Activated naive CD8-positive, alpha-beta T cell treated with anti-CD3 and anti-CD28 coated beads, Interleukin-2, amount 10 ng/mL, durations not matched to agents 7 days and 5 days (primary cell): ENCODE results near the gene GRIN2A. TPM values are rescaled to one million over a fixed set of nuclear protein-coding genes. Genes with fewer than 3 reads are reported as not detected.

Source experiments
- ATAC-seq: fragments of 150-1000 bp; cut with Tn5 transposase; one replicate; pipeline ENCODE4 v1.10.0; 2021; ENCODE audit warnings: low read depth, moderate library complexity
- POLR2A ChIA-PET: fragments of 350-600 bp; sonication (Branson Sonifier 250); formaldehyde crosslinking; loops from one replicate; lab custom pipeline; 2021; ENCODE audit warnings: antibody characterized with exemption; lab: Charles Lee
- DNase-seq: peaks from one replicate; pipeline ENCODE4 v3.0.0; 2021
- H3K27ac Mint-ChIP-seq: one replicate; pipeline ENCODE4 v1.8.0; 2022; ENCODE audit warnings: mild to moderate bottlenecking, mixed read lengths
- H3K27me3 Mint-ChIP-seq: one replicate; pipeline ENCODE4 v1.8.0; 2022; ENCODE audit warnings: mild to moderate bottlenecking, moderate library complexity, mixed read lengths
- H3K36me3 Mint-ChIP-seq: one replicate; pipeline ENCODE4 v1.8.0; 2021; ENCODE audit warnings: mild to moderate bottlenecking, mixed read lengths
- H3K4me1 Mint-ChIP-seq: one replicate; pipeline ENCODE4 v1.8.0; 2021; ENCODE audit warnings: mixed read lengths
- H3K4me3 Mint-ChIP-seq: one replicate; pipeline ENCODE4 v1.8.0; 2022; ENCODE audit warnings: mild to moderate bottlenecking, moderate library complexity, mixed read lengths
- H3K9me3 Mint-ChIP-seq: one replicate; pipeline ENCODE4 v1.8.0; 2021; ENCODE audit warnings: mixed read lengths
- total RNA-seq, 2 experiments: library from RNA; stranded (reverse); gene quantifications; one replicate each; pipeline ENCODE4 v1.2.3, GENCODE V29; 2021

GRIN2A gene
- total RNA-seq, 2 experiments from 2014 or later = not detected

- H3K27ac Mint-ChIP-seq = no peak overlapping the region
- POLR2A ChIA-PET = no interaction called here
- no peaks in the 10 kb centered on the region for H3K9me3 Mint-ChIP-seq
- no peaks in the 10 kb centered on the region for H3K4me1 Mint-ChIP-seq
- ATAC-seq (no peak), DNase-seq (no peak)
- no peak overlapping the region for H3K4me3 Mint-ChIP-seq
- no peaks in the 10 kb centered on the region for H3K36me3 Mint-ChIP-seq
- H3K27me3 Mint-ChIP-seq = no peaks in the 10 kb centered on the region
These were observed 312.5 kb downstream of the GRIN2A start for GRCh38 chr16:9869776-9870175.

- no peaks in the 10 kb centered on the region for H3K27me3 Mint-ChIP-seq
- DNase-seq (no peak), ATAC-seq (no peak)
These were observed 313.6 kb downstream of the GRIN2A start for GRCh38 chr16:9868606-9869149.

GRCh38 chr16:9867176-9867575 is 315.1 kb downstream of the GRIN2A start:
- Mint-ChIP-seq H3K27me3 (no peaks in the 10 kb centered on the region), H3K4me3 (no peak overlapping the region), H3K9me3 (no peaks in the 10 kb centered on the region), H3K4me1 (no peaks in the 10 kb centered on the region), H3K36me3 (no peaks in the 10 kb centered on the region), H3K27ac (no peak overlapping the region)
- DNase-seq (no peak), ATAC-seq (no peak)
- POLR2A ChIA-PET = no interaction called here

More at GRCh38 chr16:9868606-9869149, 313.6 kb downstream of the GRIN2A start:
- Mint-ChIP-seq H3K9me3 (no peaks in the 10 kb centered on the region), H3K27ac (no peak overlapping the region), H3K4me3 (no peak overlapping the region), H3K36me3 (no peaks in the 10 kb centered on the region), H3K4me1 (no peaks in the 10 kb centered on the region)
- POLR2A ChIA-PET = no interaction called here

- no peaks in the 10 kb centered on the region for H3K4me1 Mint-ChIP-seq
These were observed 317.8 kb downstream of the GRIN2A start for GRCh38 chr16:9864461-9864860.

GRCh38 chr16:9862327-9862726 is 319.9 kb downstream of the GRIN2A start:
- H3K27me3 Mint-ChIP-seq = no peaks in the 10 kb centered on the region
- ATAC-seq (no peak), DNase-seq (no peak)
- H3K9me3 Mint-ChIP-seq = no peaks in the 10 kb centered on the region
- no peaks in the 10 kb centered on the region for H3K36me3 Mint-ChIP-seq
- H3K4me3 Mint-ChIP-seq = no peak overlapping the region
- no peaks in the 10 kb centered on the region for H3K4me1 Mint-ChIP-seq
- H3K27ac Mint-ChIP-seq = no peak overlapping the region
- POLR2A ChIA-PET = no interaction called here

More at GRCh38 chr16:9864461-9864860, 317.8 kb downstream of the GRIN2A start:
- H3K27ac Mint-ChIP-seq = no peak overlapping the region
- H3K36me3 Mint-ChIP-seq = no peaks in the 10 kb centered on the region
- no peak overlapping the region for H3K4me3 Mint-ChIP-seq
- POLR2A ChIA-PET = no interaction called here
- H3K27me3 Mint-ChIP-seq = no peaks in the 10 kb centered on the region
- no peaks in the 10 kb centered on the region for H3K9me3 Mint-ChIP-seq
- DNase-seq (no peak), ATAC-seq (no peak)

- Mint-ChIP-seq H3K4me1 (no peaks in the 10 kb centered on the region), H3K27me3 (no peaks in the 10 kb centered on the region), H3K27ac (no peak overlapping the region), H3K36me3 (no peaks in the 10 kb centered on the region), H3K9me3 (no peaks in the 10 kb centered on the region), H3K4me3 (no peak overlapping the region)
- POLR2A ChIA-PET = no interaction called here
- DNase-seq (no peak), ATAC-seq (no peak)
These were observed 321.4 kb downstream of the GRIN2A start for GRCh38 chr16:9860876-9861275.

- no peaks in the 10 kb centered on the region for H3K4me1 Mint-ChIP-seq
- POLR2A ChIA-PET = no interaction called here
- DNase-seq (no peak), ATAC-seq (no peak)
- no peaks in the 10 kb centered on the region for H3K9me3 Mint-ChIP-seq
- H3K27ac Mint-ChIP-seq = no peak overlapping the region
- H3K27me3 Mint-ChIP-seq = no peaks in the 10 kb centered on the region
- H3K36me3 Mint-ChIP-seq = no peaks in the 10 kb centered on the region
- H3K4me3 Mint-ChIP-seq = no peak overlapping the region
These were observed 322.4 kb downstream of the GRIN2A start for GRCh38 chr16:9859701-9860327.

- H3K4me1 Mint-ChIP-seq = no peaks in the 10 kb centered on the region
- H3K27me3 Mint-ChIP-seq = no peaks in the 10 kb centered on the region
- POLR2A ChIA-PET = no interaction called here
- no peaks in the 10 kb centered on the region for H3K36me3 Mint-ChIP-seq
- no peak overlapping the region for H3K27ac Mint-ChIP-seq
- H3K4me3 Mint-ChIP-seq = no peak overlapping the region
- DNase-seq (no peak), ATAC-seq (no peak)
- no peaks in the 10 kb centered on the region for H3K9me3 Mint-ChIP-seq
These were observed 327.6 kb downstream of the GRIN2A start for GRCh38 chr16:9854675-9855074.

- H3K27me3 Mint-ChIP-seq = no peaks in the 10 kb centered on the region
- no peaks in the 10 kb centered on the region for H3K36me3 Mint-ChIP-seq
- POLR2A ChIA-PET = no interaction called here
- DNase-seq (no peak), ATAC-seq (no peak)
- H3K4me1 Mint-ChIP-seq = no peaks in the 10 kb centered on the region
- no peaks in the 10 kb centered on the region for H3K9me3 Mint-ChIP-seq
- no peak overlapping the region for H3K27ac Mint-ChIP-seq
- H3K4me3 Mint-ChIP-seq = no peak overlapping the region
These were observed 330.2 kb downstream of the GRIN2A start for GRCh38 chr16:9852003-9852402.

- Mint-ChIP-seq H3K36me3 (no peaks in the 10 kb centered on the region), H3K27ac (no peak overlapping the region), H3K4me3 (no peak overlapping the region), H3K9me3 (no peaks in the 10 kb centered on the region), H3K4me1 (no peaks in the 10 kb centered on the region), H3K27me3 (no peaks in the 10 kb centered on the region)
- DNase-seq = no peak
- POLR2A ChIA-PET = no interaction called here
- ATAC-seq = no peak
These were observed 331.4 kb downstream of the GRIN2A start for GRCh38 chr16:9850817-9851216.

GRCh38 chr16:9849697-9850245 is 332.5 kb downstream of the GRIN2A start:
- no peaks in the 10 kb centered on the region for H3K4me1 Mint-ChIP-seq
- DNase-seq = no peak
- H3K27ac Mint-ChIP-seq = no peak overlapping the region
- H3K4me3 Mint-ChIP-seq = no peak overlapping the region
- H3K9me3 Mint-ChIP-seq = no peaks in the 10 kb centered on the region
- no peaks in the 10 kb centered on the region for H3K27me3 Mint-ChIP-seq
- POLR2A ChIA-PET = no interaction called here
- no peak for ATAC-seq
- no peaks in the 10 kb centered on the region for H3K36me3 Mint-ChIP-seq

- H3K4me3 Mint-ChIP-seq = no peak overlapping the region
These were observed 335.1 kb downstream of the GRIN2A start for GRCh38 chr16:9847146-9847545.

GRCh38 chr16:9846362-9847099 is 335.7 kb downstream of the GRIN2A start:
- DNase-seq (no peak), ATAC-seq (no peak)
- Mint-ChIP-seq H3K36me3 (no peaks in the 10 kb centered on the region), H3K27ac (no peak overlapping the region), H3K4me3 (no peak overlapping the region), H3K27me3 (no peaks in the 10 kb centered on the region), H3K9me3 (no peaks in the 10 kb centered on the region), H3K4me1 (no peaks in the 10 kb centered on the region)
- POLR2A ChIA-PET = no interaction called here

More at GRCh38 chr16:9847146-9847545, 335.1 kb downstream of the GRIN2A start:
- no peak for ATAC-seq
- Mint-ChIP-seq H3K9me3 (no peaks in the 10 kb centered on the region), H3K27me3 (no peaks in the 10 kb centered on the region), H3K36me3 (no peaks in the 10 kb centered on the region), H3K4me1 (no peaks in the 10 kb centered on the region), H3K27ac (no peak overlapping the region)
- no peak for DNase-seq
- POLR2A ChIA-PET = no interaction called here
